HS-5 (cell line): ENCODE data around the gene CLDN22.

Experiments used
- DNase-seq: peaks from one replicate; pipeline ENCODE4 v3.0.0-alpha.2; 2012; ENCODE audit warnings: low read depth

Gene CLDN22

GRCh38 chr4:183320211-183321059 is at the start of gene CLDN22:
Gene CLDN22, minus strand, starts transcription at chr4:183320276. Its CDS starts 58 bp downstream, at chr4:183320218.
- DNase-seq = no peak

GRCh38 chr4:183369073-183369472 is 49.0 kb upstream of the CLDN22 start:
- no peak for DNase-seq

- DNase-seq = no peak
Observed at GRCh38 chr4:183366206-183366835, 46.2 kb upstream of the CLDN22 start.

- no peak for DNase-seq
Observed at GRCh38 chr4:183364025-183364424, 43.9 kb upstream of the CLDN22 start.

- no peak for DNase-seq
Observed at GRCh38 chr4:183362916-183363542, 43.0 kb upstream of the CLDN22 start.

GRCh38 chr4:183362036-183362435 is 42.0 kb upstream of the CLDN22 start:
- no peak for DNase-seq

GRCh38 chr4:183360161-183360919 is 40.3 kb upstream of the CLDN22 start:
- no peak for DNase-seq

GRCh38 chr4:183358215-183358755 is 38.2 kb upstream of the CLDN22 start:
- DNase-seq = no peak

- no peak for DNase-seq
Observed at GRCh38 chr4:183356931-183357675, 37.0 kb upstream of the CLDN22 start.

GRCh38 chr4:183356173-183356830 is 36.2 kb upstream of the CLDN22 start:
- DNase-seq = no peak

- DNase-seq = peak; percentile 45
Observed at GRCh38 chr4:183355405-183355804, 35.3 kb upstream of the CLDN22 start.

GRCh38 chr4:183354219-183354618 is 34.1 kb upstream of the CLDN22 start:
- no peak for DNase-seq

- DNase-seq = no peak
Observed at GRCh38 chr4:183353557-183353956, 33.5 kb upstream of the CLDN22 start.

- no peak for DNase-seq
Observed at GRCh38 chr4:183352546-183352945, 32.5 kb upstream of the CLDN22 start.

- DNase-seq = no peak
Observed at GRCh38 chr4:183350317-183351071, 30.4 kb upstream of the CLDN22 start.

GRCh38 chr4:183349673-183350072 is 29.6 kb upstream of the CLDN22 start:
- DNase-seq = no peak

- DNase-seq = peak; percentile 96
Observed at GRCh38 chr4:183348706-183349659, 28.9 kb upstream of the CLDN22 start.

GRCh38 chr4:183348136-183348535 is 28.1 kb upstream of the CLDN22 start:
- no peak for DNase-seq

GRCh38 chr4:183347566-183347965 is 27.5 kb upstream of the CLDN22 start:
- DNase-seq = no peak
